ELR (cell line): ENCODE measurements around the gene MIB2.
"Not testable (repeated sequence)": the region's sequence is repeated elsewhere in the genome, so short reads cannot be mapped to it uniquely, and the experiment has no call there.

Source experiments
- DNase-seq: peaks from one replicate; pipeline ENCODE4 v3.0.0-alpha.2; 2015; ENCODE audit warnings: low read depth

MIB2 gene

DNA sequence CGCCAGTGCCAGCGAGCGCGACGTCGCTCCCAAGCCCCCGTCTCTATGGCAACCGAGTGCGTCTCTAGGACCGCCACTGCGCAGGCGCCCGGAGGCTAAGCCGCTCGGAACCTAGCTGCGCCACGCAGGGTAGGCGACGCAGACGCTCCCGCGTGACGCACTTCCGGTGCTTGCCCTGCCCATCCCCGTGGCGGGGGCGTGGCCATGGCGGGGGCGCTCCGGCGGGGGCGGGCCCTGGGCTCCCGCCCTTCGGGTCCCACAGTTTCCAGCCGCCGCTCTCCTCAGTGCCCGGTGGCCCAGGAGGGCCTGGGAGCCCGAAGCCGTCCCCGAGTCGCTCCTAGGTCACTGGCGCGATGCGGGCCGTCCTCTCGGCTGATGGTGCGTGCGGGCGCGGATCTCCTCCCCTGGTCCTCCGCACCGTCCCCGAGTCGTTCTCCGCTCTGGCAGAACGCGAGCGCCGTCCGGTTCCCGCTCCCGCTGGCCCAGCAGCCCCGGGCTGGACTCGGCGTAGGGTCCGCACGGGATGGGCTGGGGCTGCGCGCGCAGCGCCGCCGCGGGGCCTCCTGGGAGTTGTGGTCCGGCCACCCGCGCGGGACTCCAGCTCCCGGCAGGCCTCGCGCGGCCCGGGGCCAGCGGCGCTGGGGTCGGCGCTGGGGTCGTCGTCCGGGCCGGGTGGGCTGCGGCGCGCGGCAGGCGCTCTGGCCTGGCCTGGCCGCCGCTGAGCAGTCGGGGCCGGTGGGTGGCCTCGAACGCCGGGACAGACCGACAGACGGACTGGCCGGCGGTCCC is at the start of gene MIB2:
Gene MIB2 (plus strand): TSS at position 245 of the 789 bp plus-strand sequence. CDS start 7,953 bp downstream, outside the sequence.
- DNase-seq, result peak; percentile 96

DNA sequence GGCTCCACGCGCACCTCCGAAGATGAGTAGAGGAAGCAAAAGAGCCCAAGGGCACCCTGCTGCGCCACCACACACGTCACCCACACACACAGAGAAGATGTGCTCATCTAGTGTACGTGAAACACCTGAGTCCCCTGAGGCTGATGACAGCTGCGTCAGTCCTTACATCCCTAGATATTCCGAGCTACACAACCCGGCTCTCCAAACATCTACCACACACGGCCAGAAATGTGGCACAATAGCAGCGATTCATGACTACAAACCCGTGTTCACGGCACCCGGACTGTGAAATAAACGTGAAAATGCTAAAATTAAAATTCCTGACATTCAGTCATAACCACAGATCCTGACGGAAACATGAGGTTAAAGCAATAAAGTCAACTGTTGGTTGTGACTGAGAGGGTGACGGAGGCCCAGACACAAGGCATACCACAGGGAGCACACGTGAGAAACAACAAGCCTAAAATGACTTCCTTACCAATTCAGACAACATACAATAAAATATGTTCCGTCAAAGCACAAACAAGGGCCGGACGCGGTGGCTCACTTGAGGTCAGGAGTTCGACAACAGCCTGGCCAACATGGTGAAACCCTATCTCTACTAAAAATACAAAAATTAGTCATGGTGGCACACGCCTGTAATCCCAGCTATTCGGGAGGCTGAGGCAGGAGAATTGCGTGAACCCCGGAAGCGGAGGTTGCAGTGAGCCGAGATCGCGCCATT is 48.0 kb upstream of the MIB2 start:
- no peak for DNase-seq

DNA sequence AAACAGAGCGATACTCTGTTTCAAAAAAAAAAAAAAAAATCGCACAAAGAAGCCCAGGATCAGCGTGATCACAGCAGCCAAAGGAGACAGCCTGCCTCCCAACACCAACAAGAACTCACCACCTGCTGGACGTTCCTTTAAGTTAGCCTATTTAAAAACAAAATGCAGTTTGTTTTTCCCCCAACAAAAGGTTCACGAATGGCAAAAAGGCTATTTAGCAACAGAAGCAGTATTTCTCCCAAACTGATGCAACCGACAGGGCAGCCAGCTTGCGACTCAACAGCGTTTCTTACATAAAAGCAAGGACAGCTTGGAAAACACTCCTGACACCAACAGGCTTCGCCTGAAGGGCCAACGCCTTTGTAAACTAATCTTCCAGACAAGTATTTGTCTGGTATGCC is 47.4 kb upstream of the MIB2 start:
- DNase-seq, result no peak

DNA sequence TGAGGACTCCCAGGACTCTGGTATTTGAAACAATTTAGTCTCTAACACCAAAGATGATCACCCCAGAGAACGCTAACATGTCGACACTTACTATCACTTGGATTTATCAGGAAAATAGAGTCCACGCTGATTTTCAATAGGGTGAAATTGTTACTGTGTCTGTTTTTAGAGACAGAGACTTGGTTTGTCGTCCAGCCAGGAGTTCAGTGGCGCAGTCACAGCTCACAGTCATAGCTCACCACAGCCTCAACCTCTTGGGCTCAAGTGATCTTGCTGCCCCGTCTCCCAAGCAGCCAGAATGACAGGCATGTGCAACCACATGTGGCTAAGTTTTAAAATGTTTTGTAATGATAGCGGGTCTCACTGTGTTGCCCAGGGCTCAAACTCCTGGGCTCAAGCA is 46.0 kb upstream of the MIB2 start:
- no peak for DNase-seq

DNA sequence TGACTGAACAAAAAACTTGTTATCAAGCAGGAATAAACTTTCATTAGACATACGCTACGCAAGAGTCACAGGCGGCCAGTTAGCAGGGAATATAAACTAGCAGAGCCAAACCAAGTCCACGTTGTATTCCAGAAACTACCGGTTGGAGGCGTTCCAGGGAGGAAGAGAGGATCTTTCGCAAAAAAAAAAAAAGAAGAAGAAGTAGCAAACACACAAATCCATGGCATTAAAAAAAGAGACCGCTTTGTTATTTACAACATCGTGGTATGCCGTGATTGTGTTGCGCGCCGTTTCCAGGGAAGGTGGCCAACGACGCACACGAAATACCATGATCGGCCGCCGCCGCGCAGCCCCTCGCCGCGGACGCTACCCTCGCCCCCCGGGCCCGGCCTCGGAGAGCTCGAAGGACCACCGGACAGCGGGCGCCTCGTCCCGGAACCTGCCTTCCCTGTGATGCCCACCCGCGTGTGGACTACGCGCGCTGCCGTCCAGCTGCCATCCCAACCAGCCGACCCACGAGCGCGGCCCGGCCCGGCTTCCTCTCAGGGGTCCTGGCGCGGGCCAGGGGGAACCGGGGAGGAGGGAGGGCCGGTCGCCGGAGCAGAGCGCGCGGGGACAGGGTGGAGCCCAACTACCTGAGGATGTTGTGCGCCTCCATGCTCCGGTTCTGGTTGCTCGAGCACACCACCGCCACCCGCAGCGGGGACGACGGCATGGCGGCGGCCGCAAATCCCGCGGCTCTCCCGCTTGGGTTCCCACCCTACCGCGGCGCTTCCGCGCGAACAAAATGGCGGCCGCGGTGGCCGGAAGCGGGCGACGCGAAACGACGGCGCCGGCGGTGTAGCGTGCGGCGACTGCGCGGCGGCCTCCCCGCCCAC is 41.2 kb upstream of the MIB2 start:
- DNase-seq, result peak; percentile 72

DNA sequence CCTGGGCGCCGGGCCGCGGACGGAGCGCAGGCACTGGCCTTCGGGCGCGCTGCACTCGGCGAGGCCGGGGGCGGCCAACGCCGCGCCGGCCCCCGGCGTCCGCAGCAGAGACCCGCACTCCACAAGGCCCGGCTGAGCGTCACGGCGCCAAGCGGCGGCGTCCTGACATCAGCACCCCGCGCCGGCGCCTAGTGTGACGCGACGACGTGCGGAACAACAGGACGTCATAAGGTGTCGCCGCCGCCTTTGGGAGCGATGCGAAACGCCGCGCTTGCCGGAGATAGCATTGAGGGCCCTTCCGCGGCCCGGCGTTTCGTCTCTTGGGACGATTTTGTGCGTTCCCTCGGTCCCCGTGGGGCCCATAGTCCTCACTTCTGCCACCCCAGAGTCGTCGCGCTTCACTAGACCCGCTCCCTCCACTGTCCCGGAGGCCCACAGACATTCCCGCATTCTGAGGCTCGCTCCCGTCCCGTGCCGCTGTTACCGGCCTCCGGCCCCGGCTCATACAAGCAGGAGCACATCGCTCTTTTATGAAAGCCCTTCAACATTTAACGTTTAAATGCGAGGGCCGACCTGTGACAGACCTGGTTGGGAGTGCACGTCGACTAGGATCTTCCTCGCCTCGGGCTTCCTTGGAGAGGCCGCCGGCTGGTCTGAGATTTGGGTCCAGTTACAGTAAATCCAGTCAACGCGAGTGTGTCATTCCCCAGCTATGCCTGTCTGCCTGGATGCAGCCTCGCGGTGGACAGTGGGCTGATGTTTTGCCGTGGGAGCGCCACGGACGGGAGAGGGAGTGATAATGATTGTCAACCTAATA is 40.4 kb upstream of the MIB2 start, which contains the start of gene SSU72:
Gene SSU72 (minus strand): TSS at position 143 of the 817 bp plus-strand sequence. CDS start 306 bp downstream, outside the sequence.
- DNase-seq, result peak; percentile 93

DNA sequence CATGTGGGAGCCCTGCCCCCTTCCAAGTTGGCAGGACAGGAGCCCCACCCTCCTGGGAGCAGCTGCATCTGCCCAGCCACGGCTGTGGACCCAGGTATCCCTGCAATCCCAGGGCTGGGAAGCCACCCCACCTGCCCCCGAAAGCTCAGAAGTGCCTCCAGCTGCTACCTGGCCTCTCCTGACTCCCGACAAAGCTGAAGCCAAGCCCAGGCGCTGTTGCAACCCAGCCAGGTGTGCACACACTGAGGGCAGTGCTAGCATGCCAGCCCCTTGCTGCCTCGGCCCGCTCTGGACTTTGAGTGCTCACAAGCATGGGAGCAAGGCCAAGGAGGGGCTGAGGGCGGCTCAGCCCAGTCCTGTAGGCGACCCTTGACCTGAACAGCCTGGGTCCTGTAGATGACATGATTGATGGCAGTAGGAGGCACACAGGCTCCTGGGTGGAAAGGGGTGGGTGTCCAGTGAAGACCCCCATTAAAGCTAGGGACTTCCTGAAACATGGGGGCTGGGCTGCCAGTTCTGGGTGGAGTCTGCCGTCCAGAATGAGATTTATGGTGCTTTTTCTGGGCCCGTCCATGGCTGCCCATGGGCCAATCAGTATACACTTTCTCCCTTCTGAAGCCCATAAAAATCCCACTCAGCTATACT is 37.8 kb upstream of the MIB2 start:
- no peak for DNase-seq

DNA sequence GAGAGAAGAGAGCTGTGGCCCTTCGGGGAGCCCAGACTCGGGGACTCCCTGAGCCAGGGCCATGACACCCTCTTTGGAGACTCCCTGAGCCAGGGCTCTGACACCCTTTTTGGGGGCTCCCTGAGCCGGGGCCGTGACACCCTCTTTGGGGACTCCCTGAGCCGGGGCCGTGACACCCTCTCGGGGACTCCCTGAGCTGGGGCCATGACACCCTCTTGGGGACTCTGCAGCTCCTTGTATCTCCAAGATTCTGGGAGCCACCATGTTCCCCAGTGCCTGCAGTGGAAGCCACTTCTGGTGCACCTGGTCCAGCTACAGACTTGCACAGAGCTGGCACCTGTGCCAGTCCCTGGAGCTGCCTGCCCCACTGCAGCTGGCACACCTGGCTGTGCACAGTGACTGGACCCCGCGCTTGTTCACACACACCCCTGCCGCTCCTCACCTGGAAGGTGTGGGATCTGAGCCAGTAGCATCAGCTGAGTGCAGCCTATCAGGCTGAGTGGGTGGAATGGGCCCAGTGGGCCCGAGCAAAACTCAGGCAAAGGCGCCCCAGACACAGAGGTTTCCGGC is 36.8 kb upstream of the MIB2 start:
- no peak for DNase-seq

DNA sequence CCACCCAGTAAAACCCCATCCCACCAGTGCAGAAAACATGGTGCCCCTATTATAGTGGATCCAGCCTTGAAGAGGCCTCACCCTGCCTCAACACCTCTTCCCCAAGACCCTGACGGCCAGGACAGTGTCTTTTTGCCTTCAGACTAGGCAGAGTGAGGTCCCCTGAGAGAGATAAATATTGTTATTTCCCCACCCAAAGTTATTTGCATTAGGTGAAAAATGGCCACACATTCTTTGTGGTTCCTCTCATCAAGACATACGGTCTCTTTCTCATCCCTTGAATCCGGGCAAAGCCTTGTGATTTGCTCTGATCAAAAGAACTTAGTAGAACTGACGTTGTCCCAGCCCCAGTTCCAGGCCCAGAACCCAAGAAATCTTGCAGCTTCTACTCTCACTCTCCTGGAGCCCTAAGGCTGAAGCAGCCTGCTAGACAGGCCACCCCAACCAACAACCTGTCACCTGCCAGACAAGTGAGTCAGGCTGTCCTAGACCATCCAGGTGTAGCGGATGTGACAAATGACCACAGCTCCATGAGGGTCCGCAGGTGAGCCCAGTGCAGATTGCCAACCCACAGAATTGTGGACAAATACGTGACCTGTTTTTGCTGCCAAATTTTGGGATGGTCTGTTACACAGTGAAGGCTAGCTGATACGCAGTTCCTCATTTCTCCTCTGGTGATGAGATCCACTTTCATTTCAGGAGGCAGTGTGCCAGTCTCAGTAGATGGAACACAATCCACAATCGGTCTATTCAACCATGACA is 32.5 kb upstream of the MIB2 start:
- DNase-seq, result no peak

DNA sequence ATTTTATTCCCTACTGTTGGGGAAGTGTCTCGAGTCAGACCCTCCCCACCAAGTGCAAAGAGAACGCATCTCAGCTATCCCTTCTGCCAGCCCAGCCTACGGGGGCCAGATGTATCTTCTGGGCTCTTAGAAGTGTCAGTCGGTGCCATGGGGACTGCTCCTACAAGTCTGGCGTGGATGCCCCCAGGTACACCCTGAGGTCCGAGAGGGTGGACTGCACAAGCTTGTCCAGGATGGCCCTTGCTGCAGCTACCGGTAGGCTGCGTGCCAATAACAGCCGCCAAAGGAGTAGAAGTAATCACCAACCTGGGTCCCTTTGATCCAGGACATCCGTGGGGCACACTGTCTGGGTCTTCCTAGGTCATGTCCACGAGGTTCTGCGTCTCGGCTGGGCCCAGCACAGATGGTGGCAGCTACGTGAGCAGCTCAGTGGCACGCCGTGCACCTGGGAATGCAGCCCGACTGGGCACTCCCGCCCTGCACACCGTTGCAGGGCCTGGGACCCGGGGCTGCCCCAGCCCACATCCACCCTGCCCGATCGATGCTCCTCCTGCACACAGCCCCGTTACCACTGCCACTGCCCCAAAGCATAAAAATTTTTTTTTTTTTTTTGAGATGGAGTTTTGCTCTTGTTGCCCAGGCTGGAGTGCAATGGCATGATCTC is 31.8 kb upstream of the MIB2 start:
- no peak for DNase-seq

DNA sequence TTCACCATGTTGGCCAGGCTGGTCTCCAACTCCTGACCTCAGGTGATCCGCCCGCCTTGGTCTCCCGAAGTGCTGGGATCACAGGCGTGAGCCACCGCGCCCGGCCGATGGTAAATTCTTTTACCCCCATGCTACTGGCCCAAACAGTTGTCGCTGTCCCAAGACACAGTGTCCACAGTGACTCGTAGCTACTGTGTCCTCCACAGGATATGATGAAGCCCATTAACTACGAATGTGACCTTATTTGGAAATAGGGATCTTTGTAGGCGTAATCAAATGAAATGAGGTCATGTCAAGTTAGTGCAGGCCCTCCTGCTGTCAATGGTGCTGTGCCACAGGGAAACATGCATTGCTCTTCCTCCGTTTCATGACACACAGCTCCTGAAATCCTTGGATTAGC is 23.8 kb upstream of the MIB2 start:
- peak; percentile 40 for DNase-seq

DNA sequence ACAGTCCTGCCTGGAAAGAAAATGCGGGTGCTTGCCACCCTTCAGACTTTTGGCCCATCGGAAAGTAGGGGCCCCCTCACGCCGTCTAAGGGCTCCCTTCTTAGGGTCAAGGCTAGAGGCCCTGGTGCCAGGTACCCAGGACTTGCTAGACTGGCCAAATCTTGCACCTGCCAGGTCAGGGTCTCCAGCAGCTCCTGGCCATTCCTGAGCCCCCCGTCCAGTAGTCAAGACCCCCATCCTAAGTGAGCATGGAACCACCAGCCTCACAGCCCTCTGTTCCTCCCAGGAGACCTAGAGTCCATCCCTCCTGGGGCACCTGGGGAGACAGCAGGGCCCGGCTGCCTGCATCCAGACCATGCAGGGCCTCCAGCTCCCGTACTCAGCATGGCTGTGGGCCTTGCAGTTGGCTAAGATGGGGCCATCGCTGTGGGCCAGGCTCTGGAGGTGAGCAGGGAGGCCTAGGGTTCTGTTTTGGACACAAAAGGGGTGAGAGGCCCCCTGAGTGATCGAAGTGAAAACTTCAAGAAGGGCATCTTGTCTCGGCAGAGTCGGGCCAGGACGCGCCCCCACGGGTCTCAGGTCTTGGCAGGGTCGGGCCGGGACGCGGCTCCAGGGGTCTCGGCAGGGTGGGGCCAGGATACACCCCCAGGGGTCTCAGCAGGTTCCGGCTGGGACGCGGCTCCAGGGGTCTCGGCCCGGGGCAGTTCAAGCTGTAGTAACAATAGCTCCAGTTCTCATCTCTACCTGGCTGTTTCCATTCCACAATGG is 21.3 kb upstream of the MIB2 start:
- no peak for DNase-seq

DNA sequence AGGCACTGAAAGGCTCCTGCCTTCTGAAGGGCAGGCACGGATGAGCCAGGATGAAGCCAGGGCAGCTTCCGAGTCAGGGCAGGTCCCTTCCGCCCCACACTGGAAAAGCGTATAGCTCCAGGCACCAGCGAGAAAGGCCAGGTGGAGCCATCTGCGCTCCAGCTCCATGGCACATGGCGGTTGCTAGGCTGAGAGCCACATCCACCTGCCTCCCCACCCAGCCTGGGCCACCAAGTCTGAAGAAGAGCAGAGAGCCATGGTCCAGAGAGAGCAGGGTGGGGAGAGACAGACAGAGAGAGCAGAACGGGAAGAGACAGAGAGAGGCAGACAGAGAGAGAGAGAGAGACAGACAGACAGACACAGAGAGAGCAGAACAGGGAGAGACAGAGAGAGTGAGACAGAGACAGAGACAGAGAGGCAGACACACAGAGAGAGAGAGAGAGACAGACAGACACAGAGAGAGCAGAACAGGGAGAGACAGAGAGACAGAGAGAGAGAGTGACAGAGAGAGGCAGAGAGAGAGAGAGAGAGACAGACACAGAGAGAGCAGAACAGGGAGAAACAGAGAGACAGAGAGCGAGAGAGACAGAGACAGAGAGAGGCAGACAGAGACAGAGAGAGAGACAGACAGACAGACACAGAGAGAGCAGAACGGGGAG is 20.6 kb upstream of the MIB2 start:
- DNase-seq, result no peak

DNA sequence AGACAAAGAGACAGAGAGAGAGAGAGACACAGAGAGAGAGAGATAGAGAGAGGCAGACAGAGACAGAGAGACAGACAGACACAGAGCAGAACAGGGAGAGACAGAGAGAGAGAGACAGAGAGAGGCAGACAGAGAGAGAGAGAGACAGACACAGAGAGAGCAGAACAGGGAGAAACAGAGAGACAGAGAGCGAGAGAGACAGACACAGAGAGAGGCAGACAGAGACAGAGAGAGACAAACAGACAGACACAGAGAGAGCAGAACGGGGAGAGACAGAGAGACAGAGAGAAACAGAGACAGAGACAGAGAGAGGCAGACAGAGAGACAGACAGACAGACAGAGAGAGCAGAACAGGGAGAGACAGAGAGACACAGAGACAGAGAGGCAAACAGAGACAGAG is 20.0 kb upstream of the MIB2 start:
- not testable (repeated sequence) for DNase-seq

DNA sequence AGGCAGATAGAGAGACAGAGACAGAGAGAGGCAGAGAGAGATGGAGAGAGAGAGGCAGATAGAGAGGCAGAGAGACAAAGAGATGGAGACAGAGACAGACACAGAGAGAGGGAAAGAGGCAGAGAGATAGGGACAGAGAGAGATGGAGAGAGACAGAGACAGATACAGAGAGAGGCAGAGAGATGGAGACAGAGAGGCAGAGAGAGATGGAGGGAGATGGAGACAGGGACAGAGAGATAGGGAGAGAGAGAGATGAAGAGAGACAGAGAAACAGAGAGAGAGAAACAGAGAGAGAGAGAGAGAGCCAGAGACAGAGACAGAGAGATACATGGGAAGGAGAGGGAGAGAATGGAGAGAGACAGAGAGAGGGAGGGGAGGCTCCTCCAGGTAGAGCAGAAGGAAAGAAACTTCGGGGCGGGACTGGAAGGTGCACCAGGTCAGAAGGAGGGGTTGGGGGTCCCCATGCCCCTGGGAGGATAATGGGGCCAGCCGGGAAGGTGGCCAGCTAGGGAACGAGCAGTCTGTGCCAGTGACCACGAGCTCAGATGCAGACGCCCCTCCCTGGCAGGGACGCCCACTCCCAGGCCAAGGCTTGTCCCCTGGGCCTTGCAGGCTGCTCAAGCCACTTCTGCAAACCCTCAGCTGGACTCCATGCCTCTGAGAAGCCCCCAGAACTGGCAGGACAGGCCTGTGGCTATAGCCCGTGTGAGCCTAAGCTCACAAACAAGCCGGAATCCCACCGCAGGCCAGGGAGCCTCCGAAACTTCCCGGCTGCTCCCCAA is 18.6 kb upstream of the MIB2 start:
- DNase-seq, result no peak

DNA sequence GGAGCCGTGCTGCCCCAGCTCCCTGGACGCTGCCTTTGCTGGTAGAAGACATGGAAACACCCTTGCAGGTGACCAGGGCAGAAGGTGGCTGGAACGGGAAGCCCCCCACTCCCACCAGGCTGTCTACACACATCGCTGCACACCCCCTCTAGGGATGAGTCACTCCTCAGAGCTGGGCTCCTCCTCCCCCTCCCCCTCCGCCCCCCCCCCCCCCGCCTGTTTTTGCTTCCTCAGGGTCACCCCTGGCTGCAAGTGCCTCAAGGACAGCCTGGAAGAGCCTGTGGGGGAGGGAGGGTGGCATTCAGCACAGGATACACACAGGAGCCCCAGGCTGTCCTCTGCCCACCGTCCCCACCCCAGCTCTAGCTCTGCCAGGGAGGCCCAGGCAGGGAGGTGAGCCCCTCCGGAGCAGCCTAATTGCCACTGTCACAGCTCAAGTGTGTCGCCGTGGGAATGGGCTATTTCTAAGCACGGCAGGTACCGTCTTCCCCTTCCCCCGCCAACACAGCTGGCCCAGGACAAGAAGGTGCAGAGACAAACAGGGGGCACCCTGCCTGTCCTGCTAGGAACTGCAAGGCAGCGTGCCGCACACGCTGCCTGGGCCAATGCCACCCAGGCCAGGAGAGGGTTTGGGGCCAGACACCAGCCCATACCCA is 17.9 kb upstream of the MIB2 start:
- peak; percentile 32 for DNase-seq
